HG03469 (cell line): Measurements from ENCODE around the gene TBL1X.
"Not testable (repeated sequence)": the region's sequence is repeated elsewhere in the genome, so short reads cannot be mapped to it uniquely, and the experiment has no call there.

Experiments
- ATAC-seq: cut with Tn5 transposase; IDR thresholded peaks from one replicate; pipeline ENCODE4 v1.9.1; 2021; ENCODE audit warnings: mild to moderate bottlenecking, moderate library complexity, moderate number of reproducible peaks; ENCODE audit not compliant: unreplicated experiment

TBL1X gene

DNA sequence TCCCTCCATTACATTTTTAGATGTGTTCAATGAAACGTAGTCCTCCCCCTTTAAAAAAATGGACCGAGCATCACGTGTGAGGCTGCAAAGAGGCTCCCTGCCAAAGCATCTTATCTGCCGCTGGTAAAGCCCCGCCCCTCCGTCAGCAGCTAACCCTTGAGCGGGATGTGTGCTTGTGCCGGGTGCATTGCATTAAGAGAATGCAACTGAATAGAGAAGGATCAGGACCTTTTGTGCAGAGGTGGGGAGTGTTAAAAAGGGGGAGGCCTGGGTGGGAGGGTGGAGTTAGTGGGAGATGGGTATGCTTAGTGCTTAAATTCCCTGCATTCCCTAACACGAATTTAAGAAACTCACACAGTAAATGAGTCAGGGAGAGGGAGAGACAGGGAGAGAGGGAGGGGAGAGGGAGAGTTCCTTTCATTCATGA is 66.0 kb downstream of the TBL1X start:
- ATAC-seq: peak; percentile 65

- no peak for ATAC-seq
Measured at GRCh38 chrX:9532349-9532748, 67.5 kb downstream of the TBL1X start.

DNA sequence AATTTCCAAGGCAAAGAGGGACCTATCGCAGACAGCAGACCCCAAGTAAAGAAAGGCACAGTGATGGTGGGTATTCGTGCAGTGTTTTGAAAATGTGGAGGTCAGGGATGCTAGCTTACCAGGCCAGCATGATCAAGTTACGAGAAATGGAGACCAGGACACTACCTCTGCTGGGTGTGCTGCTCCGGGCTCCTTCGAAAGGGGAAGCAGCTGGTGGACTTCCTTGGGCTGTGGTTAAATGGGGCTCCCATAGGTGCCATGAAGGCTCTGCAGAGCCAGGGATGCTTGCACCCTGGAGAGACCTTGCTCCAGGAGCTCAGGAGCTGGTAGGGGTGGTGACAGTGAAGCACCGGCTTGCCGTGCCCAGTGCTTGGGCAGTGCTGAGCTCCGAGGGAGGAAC is 68.8 kb downstream of the TBL1X start:
- ATAC-seq: no peak

GRCh38 chrX:9534686-9535085 is 69.8 kb downstream of the TBL1X start:
- no peak for ATAC-seq

- no peak for ATAC-seq
Measured at GRCh38 chrX:9535101-9535500, 70.2 kb downstream of the TBL1X start.

- ATAC-seq: not testable (repeated sequence)
Measured at GRCh38 chrX:9536156-9536555, 71.3 kb downstream of the TBL1X start.

DNA sequence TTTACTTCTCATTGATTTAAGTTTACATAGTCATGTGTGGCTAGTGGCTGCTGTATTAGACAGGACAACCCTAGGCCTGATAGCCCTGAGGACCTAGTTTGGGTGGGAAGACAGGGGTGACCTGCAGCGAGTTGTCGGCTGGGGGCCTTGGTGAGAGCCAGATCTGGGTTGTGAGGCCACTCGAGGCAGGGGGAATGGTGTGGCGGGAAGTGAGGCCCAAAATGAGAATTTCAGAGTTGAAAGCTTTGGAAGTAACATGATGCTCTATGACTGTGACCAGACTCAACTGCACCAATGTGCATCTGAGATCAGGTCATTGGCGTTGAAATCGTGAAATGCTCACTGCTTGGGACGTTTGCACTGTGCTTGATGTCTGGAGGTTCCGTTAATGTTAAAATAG is 72.9 kb downstream of the TBL1X start:
- ATAC-seq: no peak

DNA sequence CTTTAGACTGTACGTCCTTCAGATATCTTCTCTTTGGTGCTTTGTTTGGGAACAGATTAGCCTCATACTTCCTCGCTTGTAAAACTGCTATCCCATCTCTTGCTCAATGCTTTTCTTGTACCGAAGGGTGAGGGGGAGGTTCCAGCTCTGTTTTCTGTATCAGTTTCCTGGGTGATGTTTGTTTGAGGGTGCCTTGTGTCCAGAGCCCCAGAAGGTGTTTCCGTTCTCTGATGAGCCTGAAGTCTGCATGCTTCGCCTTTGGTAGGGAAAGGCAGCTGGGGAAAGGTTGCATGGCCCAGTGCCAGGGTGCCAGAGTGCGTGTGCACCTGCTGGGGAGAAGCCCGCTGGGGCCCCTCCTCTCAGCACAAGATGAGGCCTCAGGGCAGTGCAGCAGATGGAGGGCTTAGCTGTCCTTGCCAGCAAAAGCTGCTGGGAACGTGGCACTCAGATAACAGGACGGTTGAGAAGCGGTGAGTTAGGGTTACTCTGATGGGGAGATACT is 73.7 kb downstream of the TBL1X start:
- ATAC-seq: no peak

DNA sequence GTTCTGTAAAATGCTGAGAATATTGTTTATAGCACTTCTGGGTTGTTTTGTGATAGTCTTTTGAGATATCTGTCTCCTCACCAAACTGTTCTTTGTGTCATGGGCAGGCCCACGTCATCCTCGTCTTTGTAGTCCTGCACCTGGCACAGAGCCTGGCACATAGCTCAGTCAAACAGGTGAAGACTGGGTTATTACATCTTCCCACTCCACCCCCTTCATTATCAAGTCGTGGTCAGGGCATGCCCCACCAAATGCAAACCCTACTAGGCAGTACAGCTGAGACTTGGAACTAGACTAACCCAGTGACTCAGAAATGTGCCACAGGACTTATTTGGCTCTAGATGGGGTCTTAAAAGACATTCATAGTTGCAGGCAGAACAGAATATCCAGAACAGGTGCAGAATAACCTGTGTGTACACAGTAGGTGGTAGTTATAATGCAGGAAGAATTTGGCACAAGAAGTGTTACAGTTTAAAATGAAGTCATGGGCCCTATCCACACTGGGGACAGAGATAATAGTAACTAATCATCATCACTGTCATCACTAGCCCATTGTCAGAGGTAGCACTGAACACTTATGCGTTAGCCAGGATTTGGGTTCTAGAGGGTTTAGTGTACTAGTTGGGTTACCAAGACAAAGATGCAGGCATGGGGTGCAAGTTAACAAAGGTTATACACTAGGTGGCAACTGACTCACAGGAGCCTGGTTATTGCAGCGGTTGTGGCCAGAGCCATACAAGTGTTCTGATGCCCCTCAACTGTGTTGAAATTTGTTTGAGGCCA is 74.9 kb downstream of the TBL1X start:
- no peak for ATAC-seq

DNA sequence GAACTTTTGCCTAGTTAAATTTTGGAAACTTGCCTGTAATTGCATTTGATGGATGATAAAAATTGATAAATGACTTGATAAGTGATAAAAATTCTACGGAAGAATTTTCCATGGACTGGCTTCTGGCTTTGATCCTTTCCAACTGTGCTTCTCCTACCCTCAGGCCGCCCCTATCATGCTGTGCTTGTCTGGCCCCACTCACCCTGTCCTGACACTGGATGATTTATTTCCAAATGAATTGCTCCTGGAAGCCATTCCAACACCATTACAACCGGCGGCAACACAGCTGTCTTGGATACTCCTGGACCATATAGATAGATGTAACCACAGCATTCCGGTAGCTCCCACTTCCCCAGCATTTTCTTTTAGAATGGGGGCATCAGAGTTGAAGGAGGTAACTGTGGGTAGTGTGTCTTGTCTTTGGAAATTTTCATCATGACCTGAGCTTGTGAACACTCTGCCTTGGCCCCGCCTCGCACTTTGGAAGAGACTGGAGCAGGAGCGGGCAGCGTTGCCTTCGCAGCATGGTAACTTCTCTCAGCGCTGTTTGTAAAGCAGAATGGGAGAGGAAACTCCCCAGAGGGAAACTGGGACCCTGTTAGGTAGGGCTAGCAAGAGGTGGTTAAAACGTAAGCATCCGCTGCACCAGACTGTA is 77.4 kb downstream of the TBL1X start:
- no peak for ATAC-seq

GRCh38 chrX:9542761-9543111 is 77.9 kb downstream of the TBL1X start:
- no peak for ATAC-seq

- ATAC-seq: no peak
Measured at GRCh38 chrX:9555354-9555753, 90.5 kb downstream of the TBL1X start.

DNA sequence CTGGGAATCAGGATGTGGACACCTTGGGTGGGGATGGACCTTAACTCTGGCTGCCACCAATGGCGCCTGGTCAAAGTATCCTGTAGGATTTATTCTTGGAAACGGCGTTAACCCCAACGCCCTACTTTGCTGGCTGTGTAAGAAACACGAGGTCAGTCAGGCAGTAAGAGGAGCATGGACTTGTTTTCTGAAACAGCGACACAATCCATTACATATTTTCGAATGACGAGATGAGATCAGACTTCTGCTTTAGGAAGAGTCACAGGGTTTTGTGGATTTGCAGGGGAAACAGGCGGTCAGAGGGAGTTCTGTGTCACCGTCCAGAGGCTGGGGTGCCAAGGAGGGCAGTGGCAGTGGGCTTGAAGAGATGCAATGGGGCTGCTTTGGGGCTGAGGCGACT is 92.2 kb downstream of the TBL1X start:
- no peak for ATAC-seq

DNA sequence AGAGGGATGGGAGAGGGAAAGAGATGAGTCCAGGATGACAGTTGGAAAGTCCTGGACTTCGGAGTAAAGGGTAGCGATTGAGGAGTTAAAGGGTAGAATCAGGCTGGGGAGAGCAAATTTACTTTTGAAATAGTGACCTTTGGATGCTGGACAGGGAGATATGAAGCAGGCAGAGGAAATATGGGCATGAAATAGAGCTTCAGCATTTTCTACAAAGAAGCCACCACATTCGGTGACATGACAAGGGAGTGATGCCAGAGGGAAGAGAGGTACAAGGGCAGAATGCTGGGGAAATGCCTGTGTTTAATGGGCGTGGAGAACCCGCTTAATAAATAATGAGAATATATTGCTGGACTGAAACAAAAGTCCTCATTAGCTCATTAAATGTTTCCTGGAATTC is 92.7 kb downstream of the TBL1X start:
- ATAC-seq: no peak

- ATAC-seq: no peak
Measured at GRCh38 chrX:9558615-9559014, 93.8 kb downstream of the TBL1X start.

DNA sequence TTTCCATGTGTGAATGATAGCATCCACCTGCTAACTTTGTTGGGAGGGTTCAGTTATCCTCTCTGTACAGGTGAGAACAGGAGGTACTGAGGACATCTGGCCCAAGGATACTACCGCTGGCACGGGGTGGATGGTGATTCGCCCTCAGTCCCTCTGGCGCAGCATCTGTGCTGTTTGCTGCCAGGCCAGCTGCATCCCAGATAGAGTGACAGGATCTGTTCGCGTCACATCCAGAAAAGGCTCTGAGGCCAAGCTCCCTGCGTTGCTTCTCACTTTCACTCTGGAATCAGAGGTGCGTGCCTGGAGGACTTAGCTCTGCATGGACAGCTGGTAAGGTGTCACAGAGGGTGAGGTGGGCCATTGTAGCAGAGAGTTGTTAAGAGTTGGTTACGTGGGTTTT is 95.4 kb downstream of the TBL1X start:
- ATAC-seq: no peak

DNA sequence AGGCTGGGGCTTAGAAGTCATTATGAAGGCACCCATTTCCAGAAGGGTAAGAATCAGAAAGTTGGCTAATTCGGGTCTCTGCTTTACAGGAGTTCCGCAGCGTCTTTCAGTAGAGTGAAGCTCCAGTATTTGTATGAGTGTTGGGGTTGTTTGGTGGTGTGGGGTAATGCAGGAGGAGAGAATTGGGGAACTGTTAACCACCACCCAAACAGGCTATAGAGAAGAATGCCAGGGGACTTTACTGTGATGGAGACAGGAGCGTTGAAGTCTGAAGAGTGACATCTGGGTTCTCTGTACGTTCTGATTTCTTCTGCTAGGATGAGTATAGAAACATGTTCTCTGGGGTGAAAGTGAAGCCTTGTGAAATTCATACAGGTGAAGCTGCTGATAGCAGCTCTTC is 96.3 kb downstream of the TBL1X start:
- ATAC-seq: no peak

GRCh38 chrX:9562851-9563250 is 98.0 kb downstream of the TBL1X start:
- no peak for ATAC-seq

- no peak for ATAC-seq
Measured at GRCh38 chrX:9566150-9566621, 101.3 kb downstream of the TBL1X start.

- no peak for ATAC-seq
Measured at GRCh38 chrX:9569876-9570301, 105.0 kb downstream of the TBL1X start.

DNA sequence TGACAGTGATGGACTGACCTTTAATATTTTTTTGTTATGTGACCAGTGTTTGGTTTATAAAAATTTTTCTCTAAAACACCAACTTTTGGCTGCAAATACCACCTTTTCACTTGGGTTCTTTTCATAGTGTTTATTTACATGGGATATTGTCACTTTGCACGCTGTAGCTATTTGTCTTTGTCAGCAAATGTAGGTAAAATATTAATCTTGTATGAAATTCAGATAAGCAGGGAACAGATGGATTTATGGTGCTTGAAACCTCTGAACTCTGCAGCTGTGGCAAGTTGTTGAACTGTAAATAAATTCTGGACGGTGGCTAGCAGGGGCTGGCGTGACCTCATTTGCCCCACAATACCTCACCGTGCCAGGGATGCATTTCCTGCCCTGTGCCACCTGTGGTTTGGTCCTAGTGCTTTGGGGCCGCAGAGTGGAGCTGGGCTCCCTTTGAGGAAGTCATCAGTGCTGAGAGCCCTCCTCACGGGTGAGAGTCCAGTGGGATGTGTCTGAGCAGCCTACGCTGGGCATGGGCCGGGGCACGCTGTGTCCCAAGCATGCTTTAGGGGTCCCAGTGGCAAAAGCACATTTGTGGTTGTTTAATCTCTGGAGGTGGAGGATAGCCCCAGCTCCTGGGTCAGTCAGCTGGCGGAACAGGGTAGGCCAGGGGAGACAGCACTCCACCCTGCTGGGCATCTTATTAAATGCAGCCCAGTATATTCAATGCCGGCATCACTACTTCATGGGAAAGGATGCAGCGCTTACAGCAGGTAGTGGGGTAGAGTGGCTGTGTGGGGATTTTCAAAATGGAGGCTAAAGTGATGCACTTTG is 108.6 kb downstream of the TBL1X start:
- no peak for ATAC-seq
